Measurements from ENCODE around the gene ANKRD17. TPM values are rescaled to one million over a fixed set of nuclear protein-coding genes. Genes with fewer than 3 reads are reported as not detected.
"Not testable (repeated sequence)": the region's sequence is repeated elsewhere in the genome, so short reads cannot be mapped to it uniquely, and the experiment has no call there.

Gene ANKRD17
- total and polyA plus RNA-seq, 7 donors, result 6.0 to 55.1 (median 41.1) TPM

- H3K4me3 ChIP-seq, result no peak overlapping the region
- no peaks in the 10 kb centered on the region for H3K27me3 ChIP-seq
- H3K4me1 ChIP-seq, result peaks cover 0 to 5% (median 0%) of the 10 kb centered on the region in 4 donors
- intact Hi-C loops (cut with DNase I), result no loop called here
- H3K27ac ChIP-seq, result no peak overlapping the region
- peaks cover 0 to 13% (median 0%) of the 10 kb centered on the region in 4 donors for H3K36me3 ChIP-seq
- H3K9me3 ChIP-seq, result no peaks in the 10 kb centered on the region
- DNase-seq, result no peak
- 60 to 87% methylated on average over 8 of the region's 8 CpGs for WGBS, 2 donors
- TF ChIP-seq EP300 (IDR thresholded peaks at IDR 0.05), result no peak
- TF ChIP-seq POLR2A (IDR thresholded peaks at IDR 0.05), result no peak
Observed at GRCh38 chr4:73231518-73232487, 26.8 kb downstream of the ANKRD17 start.

DNA sequence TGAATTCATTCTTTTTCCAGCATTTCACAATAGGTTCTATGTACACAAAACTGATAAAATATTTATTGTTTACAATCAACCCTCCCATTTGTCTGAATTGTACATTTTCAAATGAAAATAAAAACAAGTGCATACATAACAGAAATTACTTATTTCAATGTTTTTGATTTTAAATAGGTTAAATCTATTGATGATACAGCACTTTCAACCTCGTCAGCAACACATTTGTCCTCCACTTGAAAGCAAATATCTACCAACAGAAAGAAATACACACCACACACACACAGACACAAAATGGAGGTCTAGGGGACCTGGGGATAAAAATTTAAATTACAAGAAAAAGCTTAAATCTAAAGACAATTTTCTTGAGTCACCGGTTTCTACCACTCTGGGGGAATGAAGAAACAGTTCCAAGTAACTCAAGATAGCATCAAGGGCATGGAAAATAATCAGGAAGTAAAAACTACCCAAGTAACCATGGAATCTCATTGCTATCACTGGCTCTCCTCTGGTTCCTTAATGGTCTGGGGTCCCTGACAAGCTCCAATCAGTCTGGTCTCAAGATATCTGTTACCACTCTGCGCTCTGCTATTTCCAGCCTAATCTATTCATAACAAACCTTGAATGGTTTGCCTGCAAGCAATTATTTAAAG lies 27.6 kb downstream of the ANKRD17 start:
- Histone ChIP-seq H3K9me3 (no peaks in the 10 kb centered on the region), H3K36me3 (peaks cover 0 to 13% (median 0%) of the 10 kb centered on the region in 4 donors), H3K27me3 (no peaks in the 10 kb centered on the region), H3K27ac (no peak overlapping the region), H3K4me1 (peaks cover 0 to 5% (median 0%) of the 10 kb centered on the region in 4 donors), H3K4me3 (no peak overlapping the region)
- TF ChIP-seq POLR2AphosphoS5 (IDR thresholded peaks at IDR 0.05), result no peak
- TF ChIP-seq EP300 (IDR thresholded peaks at IDR 0.05), result no peak
- no peak for TF ChIP-seq CTCF (IDR thresholded peaks at IDR 0.05)
- no peak for TF ChIP-seq POLR2A (IDR thresholded peaks at IDR 0.05)
- intact Hi-C loops (cut with DNase I), result no loop called here
- DNase-seq, result no peak
- 93 to 96% methylated on average over 3 of the region's 3 CpGs for WGBS, 2 donors

DNA sequence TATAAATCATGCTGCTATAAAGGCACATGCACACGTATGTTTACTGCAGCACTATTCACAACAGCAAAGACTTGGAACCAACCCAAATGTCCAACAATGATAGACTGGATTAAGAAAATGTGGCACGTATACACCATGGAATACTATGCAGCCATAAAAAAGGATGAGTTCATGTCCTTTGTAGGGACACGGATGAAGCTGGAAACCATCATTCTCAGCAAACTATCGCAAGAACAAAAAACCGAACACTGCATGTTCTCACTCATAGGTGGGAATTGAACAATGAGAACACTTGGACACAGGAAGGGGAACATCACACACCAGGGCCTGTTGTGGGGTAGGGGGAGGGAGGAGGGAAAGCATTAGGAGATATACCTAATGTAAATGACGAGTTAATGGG lies 29.8 kb downstream of the ANKRD17 start:
- peaks cover 0 to 17% (median 12%) of the 10 kb centered on the region in 4 donors for H3K4me1 ChIP-seq
- H3K9me3 ChIP-seq; DNase-seq; H3K27me3 ChIP-seq; H3K4me3 ChIP-seq; H3K36me3 ChIP-seq; intact Hi-C loops (cut with DNase I); H3K27ac ChIP-seq: not testable (repeated sequence)
- 92 to 93% methylated on average over 4 to 5 of the region's 6 CpGs for WGBS, 2 donors

DNA sequence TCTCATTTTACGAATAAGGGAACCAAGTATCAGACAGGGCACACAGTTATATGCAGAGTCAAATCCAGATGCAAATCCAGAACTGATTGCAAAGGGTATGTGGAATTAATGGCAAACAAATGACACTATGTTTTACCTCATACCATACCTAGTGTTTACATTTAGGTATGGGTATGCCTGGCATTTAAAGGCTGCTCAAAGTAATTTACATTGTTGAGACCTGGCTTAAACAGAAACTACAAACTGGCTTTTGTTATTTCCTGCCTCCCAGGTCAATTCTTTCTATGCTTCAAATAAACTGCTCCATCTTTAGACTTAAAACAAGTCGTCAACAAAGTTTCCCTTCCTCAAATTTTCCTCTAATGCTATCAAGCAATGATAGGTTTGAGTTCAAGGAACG lies 33.7 kb downstream of the ANKRD17 start:
- Histone ChIP-seq H3K4me1 (peaks cover 0 to 42% (median 30%) of the 10 kb centered on the region in 4 donors), H3K27me3 (no peaks in the 10 kb centered on the region), H3K36me3 (no peaks in the 10 kb centered on the region), H3K9me3 (no peaks in the 10 kb centered on the region), H3K4me3 (no peak overlapping the region), H3K27ac (peak overlapping the region in 1 of 4 donors; percentile 10)
- no peak for TF ChIP-seq POLR2A (IDR thresholded peaks at IDR 0.05)
- TF ChIP-seq EP300 (IDR thresholded peaks at IDR 0.05), result no peak
- intact Hi-C loops (cut with DNase I), result no loop called here
- 73 to 87% methylated on average over 3 of the region's 3 CpGs for WGBS, 2 donors
- DNase-seq, result no peak

DNA sequence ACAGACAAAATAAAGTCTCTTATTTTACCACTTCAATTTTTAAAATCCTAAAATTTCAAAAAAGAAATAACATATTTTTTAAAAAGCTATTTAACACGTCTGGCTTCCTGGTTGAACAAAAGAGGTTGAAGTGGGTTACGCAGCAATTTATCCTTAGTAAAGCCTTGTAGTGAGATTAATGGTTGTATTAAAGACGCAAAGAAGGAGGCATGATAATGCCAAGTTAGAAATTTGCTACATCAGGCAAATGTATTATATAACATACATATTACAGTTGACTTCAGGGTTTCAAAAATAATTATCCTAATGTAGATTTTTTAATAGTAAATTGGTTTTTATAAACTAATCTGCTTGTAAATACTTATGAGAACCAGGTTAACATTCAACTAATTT lies 35.3 kb downstream of the ANKRD17 start:
- H3K9me3 ChIP-seq, result no peaks in the 10 kb centered on the region
- H3K4me3 ChIP-seq, result peak overlapping the region; percentile 1 to 52 (median 48)
- H3K27ac ChIP-seq, result peak overlapping the region; percentile 81 to 83 (median 82)
- 35 to 46% methylated on average over 3 of the region's 3 CpGs for WGBS, 2 donors
- no peaks in the 10 kb centered on the region for H3K27me3 ChIP-seq
- no peak for DNase-seq
- intact Hi-C loops (cut with DNase I), result loop anchor here (2.0 kb wide), 1 partner anchor 36 kb away; the partner anchor contains the start of gene ANKRD17
- peaks cover 0 to 42% (median 30%) of the 10 kb centered on the region in 4 donors for H3K4me1 ChIP-seq
- H3K36me3 ChIP-seq, result no peaks in the 10 kb centered on the region
- TF ChIP-seq POLR2AphosphoS5 (IDR thresholded peaks at IDR 0.05) (no peak), POLR2A (IDR thresholded peaks at IDR 0.05) (no peak), CTCF (IDR thresholded peaks at IDR 0.05) (no peak), EP300 (IDR thresholded peaks at IDR 0.05) (no peak)

Measured in sigmoid colon (tissue), 7 donors.